OCI-LY3 (cell line): ENCODE results near the gene CLCN4.

ENCODE experiments used
- H2AFZ ChIP-seq: fragments of 200-600, 300-600 bp; shearing (Covaris generic); 2 replicates; pipeline ENCODE4 v1.6.0; 2014; ENCODE audit warnings: antibody characterized with exemption, low read depth, low read length
- H3K27ac ChIP-seq: fragments of 200-600, 300-600 bp; sonication (generic); 2 replicates; pipeline ENCODE4 v1.5.1; 2014; ENCODE audit warnings: mild to moderate bottlenecking, low read length, moderate library complexity, mixed read lengths
- H3K27me3 ChIP-seq: fragments of 200-600, 300-600 bp; sonication (generic); 2 replicates; pipeline ENCODE4 v1.6.1; 2014; ENCODE audit warnings: low read depth, low read length, mixed read lengths
- H3K36me3 ChIP-seq: fragments of 200-600, 300-600 bp; sonication (generic); replicated peaks from 2 replicates; pipeline ENCODE3; 2014; ENCODE audit warnings: low read depth, low read length, mixed read lengths
- H3K4me1 ChIP-seq: fragments of 300-600, 200-600 bp; sonication (generic); 2 replicates; pipeline ENCODE4 v1.6.1; 2014; ENCODE audit warnings: low read length, mixed read lengths
- H3K4me2 ChIP-seq: fragments of 200-600, 300-600 bp; sonication (generic); 2 replicates; pipeline ENCODE4 v1.6.1; 2014; ENCODE audit warnings: low read length, mixed read lengths
- H3K4me3 ChIP-seq: fragments of 300-600, 200-600 bp; sonication (generic); 2 replicates; pipeline ENCODE4 v1.5.1; 2014; ENCODE audit warnings: antibody characterized with exemption, mild to moderate bottlenecking, low read length, moderate library complexity
- H3K79me2 ChIP-seq: fragments of 300-600, 200-600 bp; shearing (Covaris generic); 2 replicates; pipeline ENCODE4 v1.6.1; 2014; ENCODE audit warnings: mild to moderate bottlenecking, low read length, mixed read lengths
- H3K9ac ChIP-seq: fragments of 300-600, 200-600 bp; shearing (Covaris generic); 2 replicates; pipeline ENCODE4 v1.6.0; 2014; ENCODE audit warnings: mild to moderate bottlenecking, low read length, moderate library complexity
- H3K9me3 ChIP-seq: fragments of 200-600, 300-600 bp; shearing (Covaris generic); 2 replicates; pipeline ENCODE4 v1.6.1; 2014; ENCODE audit warnings: low read length, mixed read lengths; ENCODE audit not compliant: insufficient read depth
- H4K20me1 ChIP-seq: fragments of 200-600, 300-600 bp; sonication (generic); 2 replicates; pipeline ENCODE4 v1.6.1; 2016; ENCODE audit warnings: low read length, mixed read lengths; ENCODE audit not compliant: insufficient read depth
- EZH2phosphoT487 ChIP-seq: fragments of 200-600 bp; shearing (Covaris generic); IDR thresholded peaks from 2 replicates; pipeline ENCODE4 v1.6.1; 2018; ENCODE audit warnings: antibody characterized with exemption, mixed run types, low read depth
- TF ChIP-seq, protein P1 (sequence below): fragments of 200-600, 300-600 bp; sonication (generic); IDR thresholded peaks from 2 replicates; pipeline ENCODE4 v1.5.1; 2014; ENCODE audit warnings: antibody characterized with exemption, low read length, low read depth

CLCN4 gene

DNA sequence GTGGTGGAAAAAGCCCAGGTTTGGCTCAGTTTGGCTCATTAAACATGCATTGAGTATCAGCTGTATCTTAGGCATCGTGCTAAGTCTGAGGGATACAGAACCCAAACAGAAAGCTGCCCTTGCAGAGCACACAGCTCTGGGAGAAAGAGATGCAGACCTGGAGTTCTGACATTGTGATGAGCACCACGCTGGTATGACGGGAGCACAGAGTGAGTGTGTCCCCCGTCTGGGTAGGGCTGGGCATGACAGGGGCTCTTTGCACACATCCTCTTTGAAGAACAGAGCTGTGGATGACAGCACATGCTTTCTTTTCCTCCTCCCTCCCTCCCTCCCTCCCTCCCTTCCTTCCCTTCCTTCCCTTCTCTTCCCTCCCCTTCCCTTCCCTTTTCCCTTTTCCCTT lies 52.2 kb downstream of the CLCN4 start:
- H3K79me2 ChIP-seq = no peaks in the 10 kb centered on the region
- H3K9me3 ChIP-seq = no peaks in the 10 kb centered on the region
- H3K4me1 ChIP-seq = peaks cover 11% of the 10 kb centered on the region
- peaks cover 15% of the 10 kb centered on the region; the same call in 1 of the 2 replicates for H3K27me3 ChIP-seq
- H2AFZ ChIP-seq = no peak overlapping the region
- H3K27ac ChIP-seq = no peak overlapping the region
- H4K20me1 ChIP-seq = no peaks in the 10 kb centered on the region
- H3K4me3 ChIP-seq = no peak overlapping the region
- H3K4me2 ChIP-seq = peak overlapping the region; percentile 36
- TF ChIP-seq, protein P1, sequence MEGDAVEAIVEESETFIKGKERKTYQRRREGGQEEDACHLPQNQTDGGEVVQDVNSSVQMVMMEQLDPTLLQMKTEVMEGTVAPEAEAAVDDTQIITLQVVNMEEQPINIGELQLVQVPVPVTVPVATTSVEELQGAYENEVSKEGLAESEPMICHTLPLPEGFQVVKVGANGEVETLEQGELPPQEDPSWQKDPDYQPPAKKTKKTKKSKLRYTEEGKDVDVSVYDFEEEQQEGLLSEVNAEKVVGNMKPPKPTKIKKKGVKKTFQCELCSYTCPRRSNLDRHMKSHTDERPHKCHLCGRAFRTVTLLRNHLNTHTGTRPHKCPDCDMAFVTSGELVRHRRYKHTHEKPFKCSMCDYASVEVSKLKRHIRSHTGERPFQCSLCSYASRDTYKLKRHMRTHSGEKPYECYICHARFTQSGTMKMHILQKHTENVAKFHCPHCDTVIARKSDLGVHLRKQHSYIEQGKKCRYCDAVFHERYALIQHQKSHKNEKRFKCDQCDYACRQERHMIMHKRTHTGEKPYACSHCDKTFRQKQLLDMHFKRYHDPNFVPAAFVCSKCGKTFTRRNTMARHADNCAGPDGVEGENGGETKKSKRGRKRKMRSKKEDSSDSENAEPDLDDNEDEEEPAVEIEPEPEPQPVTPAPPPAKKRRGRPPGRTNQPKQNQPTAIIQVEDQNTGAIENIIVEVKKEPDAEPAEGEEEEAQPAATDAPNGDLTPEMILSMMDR = no peak
- TF ChIP-seq EZH2phosphoT487 = no peak
- H3K9ac ChIP-seq = no peak overlapping the region
- no peaks in the 10 kb centered on the region for H3K36me3 ChIP-seq

DNA sequence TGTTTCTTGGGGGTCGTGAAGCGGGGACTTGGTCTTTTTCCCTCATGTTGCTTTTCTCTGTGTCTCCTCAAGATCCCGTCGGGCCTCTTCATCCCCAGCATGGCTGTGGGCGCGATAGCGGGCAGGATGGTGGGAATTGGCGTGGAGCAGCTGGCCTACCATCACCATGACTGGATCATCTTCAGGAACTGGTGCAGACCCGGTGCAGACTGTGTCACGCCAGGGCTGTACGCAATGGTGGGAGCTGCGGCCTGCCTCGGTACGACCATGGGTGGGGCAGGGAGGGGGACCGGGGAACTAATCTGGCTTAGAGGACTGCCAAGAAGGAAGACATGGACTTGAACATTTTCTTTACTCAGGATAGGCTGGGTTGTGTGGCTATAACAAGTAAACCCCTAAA lies 55.6 kb downstream of the CLCN4 start:
- Histone ChIP-seq H3K79me2 (no peaks in the 10 kb centered on the region), H3K36me3 (no peaks in the 10 kb centered on the region), H3K4me2 (no peak overlapping the region), H3K4me1 (peaks cover 11% of the 10 kb centered on the region), H3K9me3 (no peaks in the 10 kb centered on the region), H2AFZ (no peak overlapping the region), H3K27ac (no peak overlapping the region), H3K4me3 (no peak overlapping the region), H3K9ac (no peak overlapping the region), H3K27me3 (peaks cover 19% of the 10 kb centered on the region; the same call in 1 of the 2 replicates), H4K20me1 (no peaks in the 10 kb centered on the region)
- TF ChIP-seq, protein P1 = no peak
- TF ChIP-seq EZH2phosphoT487 = no peak

DNA sequence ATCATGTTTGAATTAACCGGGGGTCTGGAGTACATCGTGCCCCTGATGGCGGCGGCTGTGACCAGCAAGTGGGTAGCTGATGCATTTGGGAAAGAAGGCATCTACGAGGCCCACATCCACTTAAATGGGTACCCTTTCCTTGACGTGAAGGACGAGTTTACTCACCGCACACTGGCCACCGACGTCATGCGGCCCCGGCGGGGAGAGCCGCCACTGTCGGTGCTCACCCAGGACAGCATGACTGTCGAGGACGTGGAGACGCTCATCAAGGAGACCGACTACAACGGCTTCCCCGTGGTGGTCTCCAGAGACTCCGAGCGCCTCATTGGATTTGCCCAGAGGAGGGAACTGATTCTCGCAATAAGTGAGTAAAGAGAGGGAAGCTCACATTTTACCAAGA lies 56.9 kb downstream of the CLCN4 start:
- Histone ChIP-seq H2AFZ (no peak overlapping the region), H3K27ac (no peak overlapping the region), H3K9me3 (no peaks in the 10 kb centered on the region), H3K4me2 (no peak overlapping the region), H3K4me1 (peaks cover 3% of the 10 kb centered on the region), H4K20me1 (no peaks in the 10 kb centered on the region), H3K4me3 (no peak overlapping the region), H3K9ac (no peak overlapping the region), H3K27me3 (peaks cover 11% of the 10 kb centered on the region; the same call in 1 of the 2 replicates), H3K36me3 (no peaks in the 10 kb centered on the region), H3K79me2 (no peaks in the 10 kb centered on the region)
- TF ChIP-seq, protein P1 = no peak
- TF ChIP-seq EZH2phosphoT487 = no peak

DNA sequence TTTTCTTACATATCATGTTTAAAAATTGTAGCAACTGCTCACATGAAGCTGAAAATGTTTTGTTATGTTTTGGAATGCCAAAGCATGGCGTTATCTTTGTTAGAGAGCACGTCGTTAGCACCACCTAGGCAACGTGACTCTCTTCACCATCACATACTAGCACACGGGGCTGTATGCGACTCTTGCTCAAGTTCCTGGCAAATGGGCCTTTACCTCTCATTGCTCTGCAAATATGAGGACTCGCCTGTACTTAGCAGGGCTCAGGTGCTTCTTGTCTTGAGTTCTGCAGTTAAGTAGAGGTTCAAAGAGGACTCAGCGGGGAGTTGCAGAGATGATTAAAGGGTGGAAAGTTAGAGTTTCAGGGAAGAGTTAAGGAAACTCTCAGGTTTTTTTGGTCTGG lies 59.4 kb downstream of the CLCN4 start:
- no peak overlapping the region for H3K4me3 ChIP-seq
- no peaks in the 10 kb centered on the region for H3K9me3 ChIP-seq
- H3K9ac ChIP-seq = no peak overlapping the region
- no peaks in the 10 kb centered on the region for H3K4me1 ChIP-seq
- no peak overlapping the region for H3K4me2 ChIP-seq
- H3K27me3 ChIP-seq = peaks cover 5% of the 10 kb centered on the region; the same call in 1 of the 2 replicates
- no peaks in the 10 kb centered on the region for H4K20me1 ChIP-seq
- no peaks in the 10 kb centered on the region for H3K79me2 ChIP-seq
- TF ChIP-seq EZH2phosphoT487 = no peak
- TF ChIP-seq, protein P1 = no peak
- H3K27ac ChIP-seq = no peak overlapping the region
- no peaks in the 10 kb centered on the region for H3K36me3 ChIP-seq
- no peak overlapping the region for H2AFZ ChIP-seq
